NCI-H446 (cell line): ENCODE data around the gene DHX40.
A peak's percentile ranks its signal among the peaks of the same experiment; 100 is the strongest.
"Not testable (repeated sequence)": the region's sequence is repeated elsewhere in the genome, so short reads cannot be mapped to it uniquely, and the experiment has no call there.

Experiments
- DNase-seq, 2 experiments: peaks; one replicate each; lab custom pipeline; 2025; lab: John Stamatoyannopoulos, UW

Gene DHX40

DNA sequence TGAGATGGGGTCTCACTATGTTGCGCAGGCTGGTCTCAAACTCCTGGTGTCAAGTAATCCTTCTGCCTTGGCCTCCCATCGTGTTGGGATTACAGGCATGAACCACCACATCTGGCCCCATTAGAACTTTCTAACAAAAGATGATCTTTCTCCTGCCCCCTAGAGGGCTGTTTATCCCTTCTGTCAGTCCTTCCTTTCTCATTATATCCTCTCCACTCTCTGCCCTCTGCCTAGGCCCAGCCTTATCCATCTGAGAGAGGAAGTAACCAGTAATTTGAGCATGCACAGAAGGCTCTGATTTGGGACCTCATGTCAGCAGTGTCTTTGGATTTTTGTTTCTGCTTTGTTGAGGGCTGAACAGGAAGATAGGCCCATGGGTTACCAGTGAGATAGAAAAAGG lies 4.4 kb upstream of the DHX40 start:
- peak in 1 of 2 experiments; percentile 5 for DNase-seq

DNA sequence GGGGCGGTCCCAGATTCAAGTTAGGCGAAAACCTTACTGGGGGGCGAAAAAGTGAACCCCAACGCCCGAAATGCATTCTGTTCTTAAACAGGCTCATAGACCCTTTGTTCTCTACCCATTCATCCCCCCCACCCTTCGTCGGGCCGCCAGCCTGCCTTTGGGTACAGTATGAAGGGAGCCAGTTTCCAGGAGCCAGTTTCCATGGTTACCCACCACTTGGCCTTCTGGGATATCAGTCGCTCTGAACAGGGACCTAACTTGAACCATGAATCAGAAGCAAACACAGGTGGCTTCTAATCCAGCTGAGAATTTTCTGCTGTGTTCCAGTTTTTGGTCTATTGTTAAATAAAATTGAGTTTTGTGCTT lies 532 bp downstream of the DHX40 start:
- peak; percentile 59 to 78 for DNase-seq

DNA sequence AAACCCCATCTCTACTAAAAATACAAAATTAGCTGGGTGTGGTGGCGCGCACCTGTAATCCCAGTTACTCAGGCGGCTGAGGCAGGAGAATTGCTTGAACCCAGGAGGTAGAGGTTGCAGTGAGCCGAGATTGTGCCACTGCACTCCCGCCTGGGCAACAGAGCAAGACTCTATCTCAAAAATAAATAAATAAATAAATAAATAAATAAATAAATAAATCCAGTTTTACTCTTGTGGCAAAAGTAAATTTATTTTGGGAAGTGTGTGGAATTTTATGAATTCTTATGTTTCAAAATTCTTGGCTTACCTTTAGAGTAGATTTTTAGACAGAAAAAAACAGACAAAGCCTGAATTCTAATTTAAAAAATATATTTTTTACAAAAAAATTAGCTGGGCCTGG lies 3.7 kb downstream of the DHX40 start:
- DNase-seq: not testable (repeated sequence)

DNA sequence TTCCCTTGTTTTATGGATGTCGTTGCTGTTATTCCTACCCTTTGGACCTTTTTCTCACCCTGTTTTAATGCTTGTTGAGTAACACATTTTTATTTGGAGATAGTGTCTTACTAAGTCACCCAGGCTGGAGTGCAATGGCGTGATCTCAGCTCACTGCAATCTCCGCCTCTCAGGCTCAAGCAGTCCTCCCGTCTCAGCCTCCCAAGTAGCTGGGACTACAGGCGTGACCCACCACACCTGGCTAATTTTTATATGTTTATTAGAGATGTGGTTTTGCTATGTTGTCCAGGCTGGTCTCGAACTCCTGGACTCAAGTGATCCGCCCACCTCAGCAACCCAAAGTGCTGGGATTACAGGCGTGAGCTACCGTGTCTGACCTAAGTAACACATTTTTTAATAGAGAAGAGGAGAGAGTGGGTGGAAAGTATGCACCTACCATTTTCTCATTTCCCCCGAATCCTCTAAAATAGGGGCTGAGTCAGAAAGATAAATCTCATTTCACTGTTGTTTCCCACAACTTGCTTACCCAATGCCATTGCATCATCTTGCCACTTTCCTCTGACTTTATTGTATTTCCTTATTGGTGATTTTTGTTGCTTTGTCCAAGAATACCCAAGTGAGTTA lies 7.0 kb downstream of the DHX40 start:
- DNase-seq: no peak

DNA sequence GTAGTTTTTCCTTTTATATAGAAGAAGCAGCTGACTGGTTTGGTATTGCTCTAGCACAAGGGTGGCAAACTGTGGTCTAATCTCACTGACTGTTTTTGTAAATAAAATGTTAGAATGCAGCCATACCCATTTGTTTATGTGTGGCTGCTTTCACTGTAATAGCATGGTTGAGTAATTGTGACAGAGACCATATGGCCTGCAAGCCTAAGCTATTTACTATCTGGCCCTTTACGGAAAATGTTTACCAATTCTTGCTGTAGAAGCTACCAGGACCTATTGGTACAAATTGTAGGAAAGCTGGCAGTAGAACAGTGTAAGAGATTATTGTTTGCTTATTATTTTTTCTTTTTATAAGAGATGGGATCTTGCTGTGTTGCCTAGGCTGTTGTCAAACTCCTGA lies 18.8 kb downstream of the DHX40 start:
- not testable (repeated sequence) for DNase-seq

DNA sequence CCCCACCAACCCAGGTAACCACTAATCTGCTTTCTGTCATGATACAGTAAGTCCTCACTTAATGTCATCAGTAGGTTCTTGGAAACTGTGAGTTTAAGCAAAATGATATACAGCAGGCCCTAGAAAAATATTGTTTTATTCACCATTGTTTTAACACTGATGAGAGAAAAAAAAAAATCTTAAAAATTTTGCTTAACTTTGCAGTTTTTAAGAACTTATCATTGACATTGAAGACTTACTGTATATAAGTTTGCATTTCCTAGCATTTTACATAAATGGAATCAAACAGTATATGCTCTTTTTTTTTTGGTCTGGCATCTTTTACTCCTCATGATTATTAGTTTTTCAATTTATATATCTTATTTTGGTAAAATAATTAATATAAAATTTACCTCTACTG lies 34.8 kb downstream of the DHX40 start:
- DNase-seq: no peak

DNA sequence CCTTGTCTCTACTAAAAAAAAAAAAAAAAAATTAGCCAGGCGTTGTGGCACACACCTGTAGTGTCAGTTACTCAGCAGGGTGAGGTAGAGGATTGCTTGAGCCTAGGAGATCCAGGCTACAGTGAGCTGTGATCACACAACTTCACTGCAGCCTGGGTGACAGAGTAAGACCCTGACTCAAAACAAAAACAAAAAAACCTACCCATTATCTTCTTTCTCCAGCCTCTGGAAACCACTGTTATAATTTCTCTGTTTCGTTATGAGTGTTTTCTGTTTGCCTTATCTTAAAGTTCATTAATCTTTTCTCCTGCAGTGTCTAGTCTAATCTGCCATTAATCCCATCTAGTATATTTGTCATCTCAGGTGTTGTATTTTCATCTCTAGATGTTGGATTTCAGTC lies 35.7 kb downstream of the DHX40 start:
- no peak for DNase-seq

DNA sequence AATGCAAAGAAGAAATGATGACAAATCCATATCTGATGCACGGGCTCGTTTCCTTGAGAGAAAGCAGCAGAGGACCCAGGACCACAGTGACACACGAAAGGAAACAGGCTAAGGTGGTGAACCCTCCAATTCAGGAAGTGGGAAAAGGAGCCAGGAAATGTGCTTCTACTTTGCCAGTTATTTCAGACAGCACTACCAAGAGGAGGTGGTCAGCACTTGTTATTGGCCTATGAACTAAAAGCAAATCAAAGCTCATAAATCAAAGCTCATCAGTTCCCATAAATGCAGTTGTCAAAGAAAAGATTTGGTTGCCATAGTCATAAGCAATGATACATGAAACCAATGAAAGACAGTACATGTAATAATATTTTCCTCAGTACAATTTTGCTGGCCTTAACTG lies 41.7 kb downstream of the DHX40 start:
- DNase-seq: no peak

DNA sequence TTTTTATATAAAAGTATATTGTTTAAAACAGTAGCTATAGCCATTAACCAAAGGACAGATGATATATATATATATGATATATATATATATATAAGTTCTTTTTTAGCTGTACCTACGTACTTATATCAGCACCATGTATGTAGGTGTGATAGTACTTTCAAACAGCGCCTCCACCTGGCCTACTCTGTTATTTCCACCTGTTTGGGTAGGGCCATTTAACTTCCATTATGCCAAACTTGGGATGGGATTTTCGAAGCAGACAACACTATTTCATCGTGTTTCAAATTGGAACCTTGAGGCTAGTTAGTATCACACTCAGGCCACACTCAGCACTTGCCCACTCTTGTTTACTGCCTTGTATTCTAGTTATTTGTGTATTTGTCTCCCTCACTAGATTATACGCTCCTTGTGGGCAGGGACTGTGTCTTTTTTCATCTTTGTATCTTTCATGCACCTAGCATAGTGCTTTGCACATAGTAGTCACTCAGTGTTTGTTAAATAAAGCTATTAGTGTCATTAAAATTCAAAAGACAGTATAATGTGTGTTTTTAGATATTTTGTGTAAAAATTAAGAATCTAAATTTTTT lies 42.5 kb downstream of the DHX40 start:
- no peak for DNase-seq

DNA sequence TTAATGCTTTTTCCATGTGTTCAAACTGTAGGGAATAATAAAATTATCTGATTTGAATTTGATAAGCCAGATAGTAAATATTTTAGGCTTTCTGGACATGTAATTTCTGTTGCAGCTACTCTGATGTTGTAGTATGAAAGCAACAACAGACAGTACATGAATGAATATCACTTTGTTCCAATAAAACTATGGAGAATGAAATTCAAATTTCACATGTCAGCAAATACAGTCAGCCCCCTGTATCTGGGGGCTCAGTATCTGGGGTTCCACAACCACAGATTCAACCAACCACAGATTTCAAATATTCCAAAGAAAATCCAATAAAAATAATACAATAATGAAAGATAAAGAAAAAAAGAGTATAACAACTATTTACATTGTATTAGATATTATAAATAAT lies 46.1 kb downstream of the DHX40 start:
- no peak for DNase-seq

DNA sequence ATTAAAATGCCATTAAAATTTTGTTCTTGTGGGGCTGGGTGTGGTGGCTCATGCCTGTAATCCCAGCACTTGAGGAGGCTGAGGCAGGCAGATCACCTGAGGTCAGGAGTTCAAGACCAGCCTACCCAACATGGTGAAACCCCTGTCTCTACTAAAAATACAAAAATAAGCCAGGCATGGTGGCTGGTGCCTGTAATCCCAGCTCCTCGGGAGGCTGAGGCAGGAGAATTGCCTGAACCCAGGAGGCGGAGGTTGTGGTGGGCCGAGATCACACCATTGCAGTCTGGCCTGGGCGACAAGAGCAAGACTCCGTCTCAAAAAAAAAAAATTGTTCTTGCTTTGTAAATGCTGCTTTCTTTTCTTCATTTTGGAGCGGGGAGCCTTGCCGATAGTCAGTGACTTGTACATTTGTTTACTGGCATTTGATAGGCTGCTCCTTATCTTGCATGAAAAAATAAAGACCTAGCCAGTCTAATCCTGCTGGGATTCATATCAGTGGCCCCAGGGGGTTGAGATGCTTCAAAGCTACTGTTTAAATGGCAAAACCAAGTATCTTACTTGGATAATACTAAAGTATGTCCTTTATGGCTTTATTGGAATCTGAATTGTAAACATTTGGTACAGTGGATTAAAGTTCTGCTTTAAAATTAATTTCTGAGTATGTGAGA lies 51.0 kb downstream of the DHX40 start:
- no peak for DNase-seq

DNA sequence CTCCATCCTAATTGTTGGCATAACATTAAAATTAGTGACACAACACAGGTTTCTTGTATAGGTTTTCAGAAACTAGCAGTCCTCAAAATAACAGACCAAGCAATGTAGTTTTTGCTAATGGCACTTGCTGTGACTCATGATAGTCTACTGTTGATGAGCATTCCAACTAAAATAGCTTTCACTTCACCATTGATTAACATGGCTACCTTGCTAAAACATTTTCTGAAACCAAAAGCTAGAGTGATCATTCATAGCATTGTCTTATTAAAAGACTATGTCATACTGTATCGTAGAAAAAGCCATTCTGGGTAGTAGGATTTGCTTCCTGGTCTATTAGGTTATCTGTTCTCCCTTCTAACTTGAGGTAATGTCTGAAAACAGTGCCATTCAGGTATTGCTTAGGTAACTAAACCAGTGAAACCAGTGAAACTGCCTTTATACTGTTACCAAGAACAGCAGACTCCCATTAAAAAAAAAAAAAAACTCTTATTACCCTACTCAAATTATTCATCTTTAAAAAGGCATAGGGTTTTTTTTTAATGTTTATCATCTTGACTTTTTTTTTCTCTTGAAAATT lies 51.8 kb downstream of the DHX40 start:
- DNase-seq: no peak

DNA sequence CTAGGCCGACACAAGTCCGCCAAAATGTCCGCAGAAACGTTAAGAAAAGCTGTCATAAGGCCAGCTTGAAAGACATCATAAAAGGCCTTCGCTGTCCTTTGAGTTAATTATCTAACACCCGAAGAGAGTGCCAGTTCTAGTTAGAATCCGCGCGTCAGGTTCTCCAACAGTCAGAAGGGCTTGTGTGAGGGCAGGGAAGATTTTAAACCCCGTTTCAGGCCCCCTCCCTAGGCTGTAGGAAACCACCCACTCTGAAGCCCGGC lies 53.6 kb downstream of the DHX40 start:
- DNase-seq: no peak

DNA sequence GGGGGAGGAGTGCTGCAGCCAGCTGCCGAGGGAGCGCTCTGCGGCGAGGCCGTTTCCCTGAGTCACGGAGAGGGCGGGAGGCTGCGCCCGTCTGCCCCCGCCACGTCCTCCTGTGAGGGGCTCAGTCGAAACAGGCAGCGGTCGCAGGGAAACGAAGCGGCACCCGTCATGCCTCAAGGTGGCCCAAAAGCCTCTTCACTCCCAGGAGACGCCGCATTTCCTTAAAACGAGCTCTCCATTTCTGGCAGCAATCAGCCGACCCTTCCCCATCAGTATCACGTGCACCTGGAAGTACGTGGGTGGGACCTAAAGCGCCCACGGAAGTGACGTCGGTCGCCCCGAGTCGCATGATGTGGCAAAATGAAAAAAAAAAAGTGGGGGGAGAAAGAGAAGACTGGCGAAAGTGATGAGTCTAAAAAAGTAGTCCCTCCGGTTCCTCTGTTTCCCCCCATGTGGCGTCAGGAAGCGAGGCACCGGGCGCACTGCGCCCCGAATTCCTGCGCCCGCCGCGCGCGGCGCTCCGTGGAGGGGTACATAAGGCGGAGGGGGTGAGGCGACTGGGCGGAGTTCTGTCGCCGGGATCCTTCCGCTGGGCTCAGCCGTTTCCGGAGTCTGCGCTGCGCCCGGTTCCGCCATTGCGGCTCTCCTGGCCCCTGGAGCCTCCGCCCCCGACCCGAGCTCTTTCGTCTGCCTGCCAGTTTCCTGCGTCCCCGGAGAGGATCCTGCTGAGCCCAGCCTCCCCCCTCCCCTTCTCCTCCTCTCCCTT lies 54.1 kb downstream of the DHX40 start, which contains the start of gene CLTC:
Gene CLTC (plus strand): TSS at position 598 of the 766 bp plus-strand sequence. CDS start 237 bp downstream, outside the sequence.
- DNase-seq: peak; percentile 91 to 96

DNA sequence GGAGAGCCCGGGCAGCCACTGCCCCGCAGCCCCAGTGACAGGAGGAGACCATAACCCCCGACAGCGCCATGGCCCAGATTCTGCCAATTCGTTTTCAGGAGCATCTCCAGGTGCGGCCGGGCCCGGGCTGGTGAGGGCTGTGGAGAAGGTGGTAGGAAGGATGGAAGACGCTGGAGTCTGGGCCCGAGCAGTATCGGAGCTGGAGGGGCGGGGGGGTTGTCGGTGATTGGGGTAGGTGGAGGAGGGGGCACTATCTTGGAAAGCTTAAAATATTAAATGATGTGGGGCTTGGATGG lies 54.6 kb downstream of the DHX40 start:
- DNase-seq: no peak

DNA sequence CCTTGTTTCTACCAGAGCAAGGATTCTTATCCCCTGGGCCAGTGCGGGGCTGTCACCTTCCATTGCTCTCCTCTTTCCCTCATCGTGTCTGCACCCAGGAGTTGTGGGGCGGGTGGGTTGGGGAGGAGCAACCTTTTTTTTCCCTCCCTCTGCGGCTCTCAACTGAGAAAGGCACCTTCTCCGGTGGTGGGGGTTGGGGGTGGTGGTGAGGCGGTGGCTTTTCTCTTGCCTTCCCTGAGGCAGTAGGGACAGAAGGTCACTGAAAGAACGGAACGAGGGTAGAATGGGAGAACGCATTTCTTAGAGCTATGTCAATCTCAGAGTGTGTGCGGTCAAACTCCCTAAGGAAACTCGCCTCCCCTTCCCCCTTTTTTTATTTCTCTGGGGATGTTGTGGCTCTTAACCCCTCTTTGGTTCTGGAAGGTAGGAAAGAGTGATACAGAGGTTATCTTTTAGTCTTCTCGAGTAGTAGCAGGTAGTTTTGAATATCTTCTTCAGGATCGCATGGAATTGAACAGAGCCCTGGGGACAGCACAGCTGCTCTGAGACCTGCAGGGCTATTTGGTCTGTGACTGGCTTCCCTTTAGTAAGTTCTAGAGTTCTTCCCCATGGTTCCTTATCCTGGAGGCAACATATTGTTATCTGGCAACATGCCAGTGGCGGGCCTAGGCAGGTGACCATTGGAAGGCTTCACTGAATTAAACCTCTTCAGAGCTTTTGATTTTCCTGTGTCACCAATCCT lies 55.3 kb downstream of the DHX40 start:
- DNase-seq: peak in 1 of 2 experiments; percentile 28

DNA sequence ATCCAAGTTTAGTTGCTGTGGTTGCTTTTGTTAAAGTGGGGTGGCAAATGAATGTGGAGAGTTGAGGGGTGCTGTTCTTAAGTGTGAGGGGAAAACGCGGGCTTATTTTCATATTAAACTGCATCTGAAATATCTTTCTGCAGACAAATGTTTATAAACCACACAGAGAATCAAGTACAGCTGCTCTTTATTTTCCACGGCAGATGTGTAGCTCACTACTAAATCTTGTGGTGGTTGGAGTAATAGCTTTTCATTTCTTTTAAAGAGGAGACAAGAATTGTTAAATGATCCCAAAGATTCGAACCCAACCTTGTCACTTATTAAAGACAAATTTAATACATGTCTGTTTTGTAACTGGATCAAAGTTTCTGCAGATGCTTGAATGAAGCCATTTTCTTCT lies 56.4 kb downstream of the DHX40 start:
- DNase-seq: no peak

DNA sequence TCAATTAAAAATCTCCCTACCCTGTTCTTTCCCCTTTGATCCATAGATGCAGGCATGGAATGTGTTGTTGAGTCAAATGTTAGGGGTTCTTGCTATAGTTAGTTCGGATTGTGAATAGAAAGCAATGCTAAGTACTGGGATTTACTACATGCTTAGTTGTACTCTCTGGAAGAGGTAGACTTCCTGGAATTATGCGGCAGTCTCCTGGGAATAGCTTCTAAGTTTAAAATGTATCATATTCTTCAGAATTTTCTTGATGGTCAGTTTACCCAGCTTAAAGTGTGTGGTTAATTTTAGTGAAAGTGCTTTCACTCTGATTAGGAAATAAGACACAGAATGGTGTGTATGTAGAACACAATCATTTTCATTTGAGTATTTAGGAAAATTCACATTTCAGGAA lies 57.7 kb downstream of the DHX40 start:
- DNase-seq: no peak

DNA sequence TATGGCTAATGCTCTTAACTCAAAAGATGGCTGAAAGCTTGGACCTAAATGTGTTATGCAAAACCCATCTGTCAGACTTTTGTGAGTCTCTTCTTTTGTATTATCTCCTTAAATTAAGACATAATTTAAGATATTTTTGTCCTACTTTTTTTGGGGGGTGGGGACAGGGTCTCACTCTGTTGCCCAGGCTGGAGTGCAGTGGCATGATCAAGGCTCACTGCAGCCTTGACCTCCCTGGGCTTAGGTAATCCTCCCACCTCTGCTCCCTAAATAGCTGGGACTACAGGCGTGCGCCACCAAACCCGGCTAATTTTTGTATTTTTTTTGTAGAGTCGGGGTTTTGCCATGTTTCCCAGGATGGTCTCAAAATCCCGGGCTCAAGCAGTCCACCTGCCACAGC lies 61.3 kb downstream of the DHX40 start:
- no peak for DNase-seq

DNA sequence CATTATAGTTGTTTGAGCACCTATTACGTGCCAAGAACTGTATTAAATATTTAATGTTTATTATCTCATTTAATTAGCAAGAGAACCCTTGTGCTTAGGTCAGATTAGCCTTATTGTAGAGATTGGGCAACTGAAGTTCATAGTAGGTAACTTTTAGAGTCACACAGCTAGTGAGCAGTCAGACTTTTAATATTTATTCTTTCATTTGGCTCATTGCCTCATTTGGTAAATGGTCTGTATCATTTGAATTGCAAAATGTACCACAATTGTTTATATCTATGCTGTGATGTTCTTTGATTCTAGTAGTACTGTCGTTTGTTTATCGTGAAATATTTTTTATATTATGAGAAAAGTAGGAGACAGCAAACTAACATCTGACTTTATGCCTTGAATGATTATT lies 61.9 kb downstream of the DHX40 start:
- DNase-seq: no peak

DNA sequence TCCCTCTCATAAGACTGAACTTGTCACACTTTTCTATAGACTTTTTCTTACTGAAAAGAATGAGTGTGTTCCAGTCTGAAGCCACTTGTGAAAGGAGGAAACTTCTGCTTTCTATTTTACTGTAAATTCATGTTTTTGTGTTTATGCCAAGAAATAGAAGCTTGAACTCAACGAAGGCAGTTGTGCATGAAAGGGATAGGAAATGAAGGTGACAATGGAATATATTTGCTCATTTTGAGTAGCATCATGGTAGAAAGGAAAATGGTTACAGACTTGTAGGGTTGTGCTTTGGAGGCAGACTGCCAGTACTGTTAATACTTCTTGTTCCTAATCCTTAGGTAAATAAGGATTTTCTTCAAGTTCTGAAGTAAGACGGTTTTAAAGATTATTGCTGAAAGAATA lies 62.4 kb downstream of the DHX40 start:
- no peak for DNase-seq

DNA sequence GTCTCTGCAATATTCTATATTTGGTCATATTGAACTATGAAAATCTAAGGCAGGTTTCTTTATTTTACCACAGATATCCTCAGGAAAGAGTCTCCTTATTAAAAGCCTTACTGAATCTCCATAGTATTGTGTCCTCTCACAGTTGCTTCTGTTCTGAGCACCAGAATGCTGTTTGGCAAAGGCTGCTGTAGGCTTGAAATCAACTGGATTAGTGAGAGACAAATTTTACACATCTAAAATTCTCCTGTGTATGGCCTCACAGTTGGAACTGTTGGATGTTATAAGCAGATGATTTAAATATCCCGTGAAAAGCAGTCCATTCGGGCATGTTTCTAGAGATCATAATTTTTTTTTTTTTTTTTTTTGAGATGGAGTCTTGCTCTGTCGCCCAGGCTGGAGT lies 63.8 kb downstream of the DHX40 start:
- no peak for DNase-seq
